Liver (tissue), 9 donors: ENCODE results near the gene OR10J4. TPM values are rescaled to one million over a fixed set of nuclear protein-coding genes. Genes with fewer than 3 reads are reported as not detected.

ENCODE experiments used
- DNase-seq: peaks from one replicate; pipeline ENCODE4 v3.0.0-alpha.2; 2017; ENCODE audit warnings: low spot score
- H3K27ac ChIP-seq, 2 donors: one replicate each; pipeline ENCODE4 v1.7.0; 2013; ENCODE audit warnings: inconsistent platforms in 2 of 2, low read length in 2 of 2, control low read depth in 1 of 2, low read depth in 1 of 2, mild to moderate bottlenecking in 1 of 2
- H3K27me3 ChIP-seq, 4 donors: one replicate each; pipeline versions ENCODE4 v1.6.1 to v1.7.0; 2013; ENCODE audit warnings: low read length in 3 of 4, inconsistent platforms in 1 of 4, mild to moderate bottlenecking in 1 of 4, moderate library complexity in 1 of 4; ENCODE audit not compliant: control insufficient read depth in 4 of 4, insufficient read depth in 4 of 4
- H3K36me3 ChIP-seq, 4 donors: one replicate each; pipeline versions ENCODE4 v1.6.1 to v1.7.0; 2013; ENCODE audit warnings: low read length in 3 of 4, mild to moderate bottlenecking in 3 of 4, low read depth in 1 of 4, moderate library complexity in 1 of 4; ENCODE audit not compliant: control insufficient read depth in 4 of 4, insufficient read depth in 3 of 4
- H3K4me1 ChIP-seq, 4 donors: one replicate each; pipeline versions ENCODE4 v1.6.1 to v1.7.0; 2013; ENCODE audit warnings: low read length in 3 of 4, mild to moderate bottlenecking in 3 of 4, moderate library complexity in 1 of 4; ENCODE audit not compliant: control insufficient read depth in 4 of 4, insufficient read depth in 4 of 4
- H3K4me3 ChIP-seq, 3 donors: one replicate each; pipeline versions ENCODE4 v1.6.1 to v1.7.0; 2013; ENCODE audit warnings: low read length in 3 of 3, control low read depth in 1 of 3, low read depth in 1 of 3, mild to moderate bottlenecking in 1 of 3
- H3K9ac ChIP-seq, 2 donors: one replicate each; pipeline ENCODE4 v1.7.0; 2013; ENCODE audit warnings: low read length in 2 of 2, mild to moderate bottlenecking in 2 of 2, moderate library complexity in 2 of 2, control low read depth in 1 of 2, low read depth in 1 of 2
- H3K9me3 ChIP-seq, 4 donors: one replicate each; pipeline versions ENCODE4 v1.6.1 to v1.7.0; 2013; ENCODE audit warnings: low read length in 3 of 4; ENCODE audit not compliant: control insufficient read depth in 4 of 4
- ATF3 ChIP-seq: IDR thresholded peaks from 2 replicates; pipeline ENCODE4 v1.6.1; 2016; ENCODE audit warnings: antibody characterized with exemption
- CTCF ChIP-seq: fragments of 150-350 bp; IDR thresholded peaks from 2 replicates; pipeline ENCODE4 v1.5.1; 2017; ENCODE audit warnings: improper control_type of control experiment, low read depth, low read length; ENCODE audit not compliant: missing input control
- EGR1 ChIP-seq, 2 donors: IDR thresholded peaks; 2 replicates each; pipeline ENCODE4 v1.6.1; 2016 to 2018; ENCODE audit warnings: antibody characterized with exemption in 2 of 2, low read depth in 2 of 2
- FOXA1 ChIP-seq: IDR thresholded peaks from 2 replicates; pipeline ENCODE4 v1.6.1; 2016; ENCODE audit warnings: antibody characterized with exemption
- FOXA2 ChIP-seq: IDR thresholded peaks from 2 replicates; pipeline ENCODE4 v1.6.1; 2016; ENCODE audit warnings: antibody characterized with exemption
- GABPA ChIP-seq, 2 donors: IDR thresholded peaks in 1 of 2; conservative IDR thresholded peaks in 1 of 2; 2 replicates each; pipeline ENCODE4 v1.6.1; 2016; ENCODE audit warnings: antibody characterized with exemption in 2 of 2, mild to moderate bottlenecking in 1 of 2, moderate library complexity in 1 of 2
- HNF4A ChIP-seq, 2 donors: conservative IDR thresholded peaks; 2 replicates each; pipeline ENCODE4 v1.6.1; 2016; ENCODE audit warnings: antibody characterized with exemption in 2 of 2, mild to moderate bottlenecking in 2 of 2
- HNF4G ChIP-seq: IDR thresholded peaks from 2 replicates; pipeline ENCODE4 v1.6.1; 2016; ENCODE audit warnings: antibody characterized with exemption
- JUND ChIP-seq, 2 donors: IDR thresholded peaks; 2 replicates each; pipeline ENCODE4 v1.6.1; 2016; ENCODE audit warnings: antibody characterized with exemption in 2 of 2
- MAX ChIP-seq: IDR thresholded peaks from 2 replicates; pipeline ENCODE4 v1.6.1; 2016; ENCODE audit warnings: antibody characterized with exemption
- NR2F2 ChIP-seq: IDR thresholded peaks from 2 replicates; pipeline ENCODE4 v1.6.1; 2016; ENCODE audit warnings: antibody characterized with exemption
- RAD21 ChIP-seq, 2 donors: IDR thresholded peaks; 2 replicates each; pipeline ENCODE4 v1.6.1; 2016; ENCODE audit warnings: antibody characterized with exemption in 2 of 2, mild to moderate bottlenecking in 2 of 2
- REST ChIP-seq: IDR thresholded peaks from 2 replicates; pipeline ENCODE4 v1.6.1; 2016; ENCODE audit warnings: antibody characterized with exemption, mild to moderate bottlenecking
- RXRA ChIP-seq, 2 donors: IDR thresholded peaks; 2 replicates each; pipeline ENCODE4 v1.6.1; 2017 to 2018; ENCODE audit warnings: antibody characterized with exemption in 2 of 2, mild to moderate bottlenecking in 1 of 2
- SP1 ChIP-seq: IDR thresholded peaks from 2 replicates; pipeline ENCODE4 v1.6.1; 2018; ENCODE audit warnings: antibody characterized with exemption, mild to moderate bottlenecking
- TAF1 ChIP-seq: conservative IDR thresholded peaks from 2 replicates; pipeline ENCODE4 v1.6.1; 2016; ENCODE audit warnings: antibody characterized with exemption, mild to moderate bottlenecking
- YY1 ChIP-seq: IDR thresholded peaks from 2 replicates; pipeline ENCODE4 v1.6.1; 2016; ENCODE audit warnings: antibody characterized with exemption, mild to moderate bottlenecking
- ZBTB33 ChIP-seq: IDR thresholded peaks from 2 replicates; pipeline ENCODE4 v1.6.1; 2016; ENCODE audit warnings: antibody characterized with exemption
- WGBS: extraction: QIAGEN DNeasy Blood & Tissue Kit; methylation state at CpG from one replicate; pipeline ENCODE4 v1.1.7; 2013; 5-methylcytosine and 5-hydroxymethylcytosine counted together
- polyA plus RNA-seq, 2 donors: library from polyadenylated mRNA; stranded (reverse) in 1 of 2; unstranded in 1 of 2; fragments of 200-250 nt in 1 of 2; fragments of >200 nt in 1 of 2; fragmentation: Nextera tagmentation in 1 of 2; extraction: Ambion mirVana in 1 of 2; gene quantifications; one replicate each; pipeline versions ENCODE4 v1.2.1 to v1.2.3, GENCODE V29; 2013 to 2015
- total RNA-seq, 2 donors: library from RNA; depleted of rRNA; stranded (reverse); fragments of >200 nt; gene quantifications; one replicate each; pipeline ENCODE4 v1.2.3, GENCODE V29; 2014
- donor health status: healthy.
- donor health status: healthy.
- donor health status: healthy.
- donor health status: healthy.
- donor health status: healthy.

OR10J4 gene
- total and polyA plus RNA-seq, 4 donors: not detected

GRCh38 chr1:159408862-159409400 is 23.1 kb upstream of the OR10J4 start:
- Histone ChIP-seq H3K4me1 (no peaks in the 10 kb centered on the region), H3K27me3 (no peaks in the 10 kb centered on the region), H3K27ac (no peak overlapping the region), H3K9me3 (no peaks in the 10 kb centered on the region), H3K36me3 (no peaks in the 10 kb centered on the region), H3K4me3 (no peak overlapping the region), H3K9ac (no peak overlapping the region)
- TF ChIP-seq YY1: no peak
- TF ChIP-seq HNF4A (conservative IDR thresholded peaks at IDR 0.05): no peak
- TF ChIP-seq EGR1 (IDR thresholded peaks at IDR 0.05; ENCODE audit: low read depth in 2 of 2): no peak
- no peak for TF ChIP-seq FOXA1
- TF ChIP-seq ZBTB33: no peak
- TF ChIP-seq NR2F2: no peak
- no peak for TF ChIP-seq RAD21 (IDR thresholded peaks at IDR 0.05)
- TF ChIP-seq TAF1: no peak
- no peak for TF ChIP-seq ATF3
- TF ChIP-seq MAX: no peak
- no peak for TF ChIP-seq JUND (IDR thresholded peaks at IDR 0.05)
- TF ChIP-seq CTCF: no peak
- TF ChIP-seq RXRA (IDR thresholded peaks at IDR 0.05): no peak
- TF ChIP-seq GABPA (IDR thresholded peaks at IDR 0.05 in 1 of 2, conservative IDR thresholded peaks at IDR 0.05 in 1 of 2): no peak
- TF ChIP-seq REST: no peak
- no peak for TF ChIP-seq HNF4G
- TF ChIP-seq SP1: no peak
- TF ChIP-seq FOXA2: no peak
- no peak for DNase-seq
- WGBS: 86% methylated on average over 6 of the region's 6 CpGs
